ENCODE measurements around the gene CACNA2D3.

The CACNA2D3 gene

GRCh38 chr3:54279005-54279583 is 156.7 kb downstream of the CACNA2D3 start:
- Histone ChIP-seq H2AK5ac (ENCODE audit: low read depth, low read length) (no peak overlapping the region), H3K9ac (ENCODE audit: low read depth, low read length, poor library complexity) (no peak overlapping the region), H3K79me1 (ENCODE audit: low read depth, low read length) (no peaks in the 10 kb centered on the region), H2BK120ac (ENCODE audit: low read depth, low read length) (no peak overlapping the region), H3K4me2 (ENCODE audit: insufficient read depth, low read length, poor library complexity, severe bottlenecking) (no peak overlapping the region), H4K91ac (ENCODE audit: low read depth, low read length, poor library complexity) (no peak overlapping the region), H3K18ac (ENCODE audit: low read length) (no peak overlapping the region), H2BK15ac (ENCODE audit: low read length) (no peak overlapping the region), H2BK12ac (ENCODE audit: low read length) (no peak overlapping the region), H4K8ac (ENCODE audit: low read depth, low read length) (no peak overlapping the region), H3K4me1 (ENCODE audit: control insufficient read depth in 2 of 2, insufficient read depth in 1 of 2, low read depth in 1 of 2, low read length in 2 of 2) (no peaks in the 10 kb centered on the region), H2AFZ (ENCODE audit: low read length) (no peak overlapping the region), H3K36me3 (replicated peaks in 1 of 2; ENCODE audit: control insufficient read depth in 2 of 2, insufficient read depth in 2 of 2, low read length in 2 of 2) (no peaks in the 10 kb centered on the region), H2BK5ac (ENCODE audit: low read length) (no peak overlapping the region), H3K4ac (ENCODE audit: low read length) (no peak overlapping the region), H3K27ac (replicated peaks; ENCODE audit: low read length) (no peak overlapping the region), H3K14ac (ENCODE audit: low read length) (no peak overlapping the region), H3K27me3 (ENCODE audit: control insufficient read depth in 3 of 3, insufficient read depth in 3 of 3, low read depth in 1 of 3, low read length in 3 of 3) (no peaks in the 10 kb centered on the region), H3K9me3 (replicated peaks in 1 of 2; ENCODE audit: control insufficient read depth in 2 of 2, insufficient read depth in 1 of 2, low read depth in 1 of 2, low read length in 2 of 2) (peaks cover 0 to 3% of the 10 kb centered on the region in 2 donors), H3K4me3 (ENCODE audit: low read length in 2 of 2) (no peak overlapping the region), H3K23ac (ENCODE audit: low read depth, low read length, poor library complexity) (no peak overlapping the region)
- WGBS, 2 donors (ENCODE audit: extremely low coverage in 2 of 2, insufficient read length in 2 of 2, insufficient replicate concordance in 1 of 2): no CpG with 5 or more reads among the region's 10 CpGs
- DNase-seq (ENCODE audit: low spot score): no peak

DNA sequence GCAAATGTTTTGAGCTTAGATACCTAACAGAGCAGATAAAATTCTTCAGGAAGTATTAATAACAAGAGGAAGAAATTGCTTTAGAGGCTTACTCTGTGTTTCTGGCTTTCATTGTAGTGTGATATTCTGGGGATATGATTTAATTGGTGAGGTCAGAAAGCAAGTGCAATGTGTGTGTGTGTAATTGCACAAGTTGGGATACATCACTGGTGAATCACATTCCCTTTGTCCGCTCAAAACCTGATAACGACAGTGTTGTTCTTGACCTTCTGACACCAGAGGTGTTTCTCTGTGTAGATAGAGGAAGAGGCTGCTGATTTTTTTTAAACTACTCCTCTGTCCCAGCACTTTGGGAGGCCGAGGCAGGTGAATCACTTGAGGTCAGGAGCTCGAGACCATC is 161.1 kb downstream of the CACNA2D3 start:
- Histone ChIP-seq H3K4ac (ENCODE audit: low read length) (no peak overlapping the region), H2BK120ac (ENCODE audit: low read depth, low read length) (no peak overlapping the region), H3K79me1 (ENCODE audit: low read depth, low read length) (no peaks in the 10 kb centered on the region), H4K8ac (ENCODE audit: low read depth, low read length) (no peak overlapping the region), H2BK15ac (ENCODE audit: low read length) (no peak overlapping the region), H2AFZ (ENCODE audit: low read length) (no peak overlapping the region), H3K9ac (ENCODE audit: low read depth, low read length, poor library complexity) (no peak overlapping the region), H3K9me3 (replicated peaks in 1 of 2; ENCODE audit: control insufficient read depth in 2 of 2, insufficient read depth in 1 of 2, low read depth in 1 of 2, low read length in 2 of 2) (no peaks in the 10 kb centered on the region), H3K4me1 (ENCODE audit: control insufficient read depth in 2 of 2, insufficient read depth in 1 of 2, low read depth in 1 of 2, low read length in 2 of 2) (no peaks in the 10 kb centered on the region), H3K27me3 (ENCODE audit: control insufficient read depth in 3 of 3, insufficient read depth in 3 of 3, low read depth in 1 of 3, low read length in 3 of 3) (no peaks in the 10 kb centered on the region), H2BK12ac (ENCODE audit: low read length) (no peak overlapping the region), H3K4me2 (ENCODE audit: insufficient read depth, low read length, poor library complexity, severe bottlenecking) (no peak overlapping the region), H4K91ac (ENCODE audit: low read depth, low read length, poor library complexity) (no peak overlapping the region), H3K36me3 (replicated peaks in 1 of 2; ENCODE audit: control insufficient read depth in 2 of 2, insufficient read depth in 2 of 2, low read length in 2 of 2) (no peaks in the 10 kb centered on the region), H3K27ac (replicated peaks; ENCODE audit: low read length) (no peak overlapping the region), H3K18ac (ENCODE audit: low read length) (no peak overlapping the region), H3K14ac (ENCODE audit: low read length) (no peak overlapping the region), H3K4me3 (ENCODE audit: low read length in 2 of 2) (no peak overlapping the region), H2AK5ac (ENCODE audit: low read depth, low read length) (no peak overlapping the region), H2BK5ac (ENCODE audit: low read length) (no peak overlapping the region), H3K23ac (ENCODE audit: low read depth, low read length, poor library complexity) (no peak overlapping the region)
- no CpG with 5 or more reads among the region's 4 CpGs for WGBS, 2 donors (ENCODE audit: extremely low coverage in 2 of 2, insufficient read length in 2 of 2, insufficient replicate concordance in 1 of 2)
- DNase-seq (ENCODE audit: low spot score): no peak

GRCh38 chr3:54294214-54294613 is 171.9 kb downstream of the CACNA2D3 start:
- Histone ChIP-seq H4K8ac (ENCODE audit: low read depth, low read length) (no peak overlapping the region), H3K27ac (replicated peaks; ENCODE audit: low read length) (no peak overlapping the region), H3K27me3 (ENCODE audit: control insufficient read depth in 3 of 3, insufficient read depth in 3 of 3, low read depth in 1 of 3, low read length in 3 of 3) (no peaks in the 10 kb centered on the region), H2AFZ (ENCODE audit: low read length) (no peak overlapping the region), H3K23ac (ENCODE audit: low read depth, low read length, poor library complexity) (no peak overlapping the region), H3K4ac (ENCODE audit: low read length) (no peak overlapping the region), H3K9me3 (replicated peaks in 1 of 2; ENCODE audit: control insufficient read depth in 2 of 2, insufficient read depth in 1 of 2, low read depth in 1 of 2, low read length in 2 of 2) (no peaks in the 10 kb centered on the region), H2AK5ac (ENCODE audit: low read depth, low read length) (no peak overlapping the region), H3K36me3 (replicated peaks in 1 of 2; ENCODE audit: control insufficient read depth in 2 of 2, insufficient read depth in 2 of 2, low read length in 2 of 2) (no peaks in the 10 kb centered on the region), H2BK15ac (ENCODE audit: low read length) (no peak overlapping the region), H2BK120ac (ENCODE audit: low read depth, low read length) (no peak overlapping the region), H4K91ac (ENCODE audit: low read depth, low read length, poor library complexity) (no peak overlapping the region), H3K9ac (ENCODE audit: low read depth, low read length, poor library complexity) (no peak overlapping the region), H3K14ac (ENCODE audit: low read length) (no peak overlapping the region), H3K4me1 (ENCODE audit: control insufficient read depth in 2 of 2, insufficient read depth in 1 of 2, low read depth in 1 of 2, low read length in 2 of 2) (peaks cover 0 to 3% of the 10 kb centered on the region in 2 donors), H3K79me1 (ENCODE audit: low read depth, low read length) (no peaks in the 10 kb centered on the region), H3K4me2 (ENCODE audit: insufficient read depth, low read length, poor library complexity, severe bottlenecking) (no peak overlapping the region), H2BK5ac (ENCODE audit: low read length) (no peak overlapping the region), H2BK12ac (ENCODE audit: low read length) (no peak overlapping the region), H3K4me3 (ENCODE audit: low read length in 2 of 2) (no peak overlapping the region), H3K18ac (ENCODE audit: low read length) (no peak overlapping the region)
- no CpG with 5 or more reads among the region's 4 CpGs for WGBS, 2 donors (ENCODE audit: extremely low coverage in 2 of 2, insufficient read length in 2 of 2, insufficient replicate concordance in 1 of 2)
- DNase-seq (ENCODE audit: low spot score): no peak

- H3K4me3 ChIP-seq (ENCODE audit: low read length in 2 of 2): no peak overlapping the region
- H2BK12ac ChIP-seq (ENCODE audit: low read length): no peak overlapping the region
- peaks cover 0 to 7% of the 10 kb centered on the region in 2 donors for H3K4me1 ChIP-seq (ENCODE audit: control insufficient read depth in 2 of 2, insufficient read depth in 1 of 2, low read depth in 1 of 2, low read length in 2 of 2)
- no peak overlapping the region for H2BK120ac ChIP-seq (ENCODE audit: low read depth, low read length)
- H3K4ac ChIP-seq (ENCODE audit: low read length): no peak overlapping the region
- H2AK5ac ChIP-seq (ENCODE audit: low read depth, low read length): no peak overlapping the region
- no peak overlapping the region for H4K91ac ChIP-seq (ENCODE audit: low read depth, low read length, poor library complexity)
- no peaks in the 10 kb centered on the region for H3K36me3 ChIP-seq (replicated peaks in 1 of 2; ENCODE audit: control insufficient read depth in 2 of 2, insufficient read depth in 2 of 2, low read length in 2 of 2)
- H3K9ac ChIP-seq (ENCODE audit: low read depth, low read length, poor library complexity): no peak overlapping the region
- no peak overlapping the region for H3K23ac ChIP-seq (ENCODE audit: low read depth, low read length, poor library complexity)
- no peaks in the 10 kb centered on the region for H3K9me3 ChIP-seq (replicated peaks in 1 of 2; ENCODE audit: control insufficient read depth in 2 of 2, insufficient read depth in 1 of 2, low read depth in 1 of 2, low read length in 2 of 2)
- H3K18ac ChIP-seq (ENCODE audit: low read length): no peak overlapping the region
- no peak overlapping the region for H3K14ac ChIP-seq (ENCODE audit: low read length)
- no peaks in the 10 kb centered on the region for H3K27me3 ChIP-seq (ENCODE audit: control insufficient read depth in 3 of 3, insufficient read depth in 3 of 3, low read depth in 1 of 3, low read length in 3 of 3)
- WGBS, 2 donors (ENCODE audit: extremely low coverage in 2 of 2, insufficient read length in 2 of 2, insufficient replicate concordance in 1 of 2): no CpG with 5 or more reads among the region's 8 CpGs
- no peaks in the 10 kb centered on the region for H3K79me1 ChIP-seq (ENCODE audit: low read depth, low read length)
- H2BK5ac ChIP-seq (ENCODE audit: low read length): no peak overlapping the region
- no peak for DNase-seq (ENCODE audit: low spot score)
- H3K27ac ChIP-seq (replicated peaks; ENCODE audit: low read length): no peak overlapping the region
- H2AFZ ChIP-seq (ENCODE audit: low read length): no peak overlapping the region
- H2BK15ac ChIP-seq (ENCODE audit: low read length): no peak overlapping the region
- no peak overlapping the region for H3K4me2 ChIP-seq (ENCODE audit: insufficient read depth, low read length, poor library complexity, severe bottlenecking)
- no peak overlapping the region for H4K8ac ChIP-seq (ENCODE audit: low read depth, low read length)
Measured at GRCh38 chr3:54296531-54296930, 174.2 kb downstream of the CACNA2D3 start.

Measured in neuronal stem cell (in vitro differentiated cells).